RWPE2 (cell line): Measurements from ENCODE around the gene NIM1K.

Source experiments
- ATAC-seq: fragments of 200-7000 bp; cut with Tn5 transposase; 3 replicates; pipeline ENCODE4 v1.9.1; 2021; ENCODE audit warnings: low read depth
- DNase-seq: peaks from one replicate; pipeline ENCODE4 v3.0.0-alpha.2; 2020; ENCODE audit warnings: low spot score
- H3K27ac ChIP-seq: fragments of 450-650 bp; 2 replicates; pipeline ENCODE4 v1.5.1; 2017; ENCODE audit warnings: mild to moderate bottlenecking; ENCODE audit not compliant: poor library complexity, severe bottlenecking
- H3K27me3 ChIP-seq: fragments of 250-450 bp; sonication (Bioruptor Pico); 2 replicates; pipeline ENCODE4 v1.5.1; 2021; ENCODE audit warnings: mild to moderate bottlenecking, moderate library complexity; ENCODE audit not compliant: insufficient read depth, poor library complexity, severe bottlenecking
- H3K36me3 ChIP-seq: fragments of 250-450 bp; sonication (Bioruptor Pico); 2 replicates; pipeline ENCODE4 v1.5.1; 2020; ENCODE audit warnings: low read depth, mild to moderate bottlenecking, moderate library complexity
- H3K4me1 ChIP-seq: fragments of 250-450 bp; sonication (Bioruptor Pico); 2 replicates; pipeline ENCODE4 v1.5.1; 2021; ENCODE audit warnings: mild to moderate bottlenecking, moderate library complexity; ENCODE audit not compliant: insufficient read depth, poor library complexity, severe bottlenecking
- H3K4me3 ChIP-seq: fragments of 250-450 bp; sonication (Bioruptor Pico); 2 replicates; pipeline ENCODE4 v1.5.1; 2021; ENCODE audit warnings: mild to moderate bottlenecking, moderate library complexity; ENCODE audit not compliant: severe bottlenecking
- H3K9me3 ChIP-seq: fragments of 250-450 bp; sonication (Bioruptor Pico); 2 replicates; pipeline ENCODE4 v1.5.1; 2021; ENCODE audit warnings: mild to moderate bottlenecking, moderate library complexity; ENCODE audit not compliant: severe bottlenecking
- TF ChIP-seq, protein P1 (sequence below): fragments of 450-650 bp; IDR thresholded peaks from one replicate; pipeline ENCODE4 v1.5.1; 2017; ENCODE audit warnings: mild to moderate bottlenecking, moderate library complexity; ENCODE audit not compliant: poor library complexity, severe bottlenecking

NIM1K gene

DNA sequence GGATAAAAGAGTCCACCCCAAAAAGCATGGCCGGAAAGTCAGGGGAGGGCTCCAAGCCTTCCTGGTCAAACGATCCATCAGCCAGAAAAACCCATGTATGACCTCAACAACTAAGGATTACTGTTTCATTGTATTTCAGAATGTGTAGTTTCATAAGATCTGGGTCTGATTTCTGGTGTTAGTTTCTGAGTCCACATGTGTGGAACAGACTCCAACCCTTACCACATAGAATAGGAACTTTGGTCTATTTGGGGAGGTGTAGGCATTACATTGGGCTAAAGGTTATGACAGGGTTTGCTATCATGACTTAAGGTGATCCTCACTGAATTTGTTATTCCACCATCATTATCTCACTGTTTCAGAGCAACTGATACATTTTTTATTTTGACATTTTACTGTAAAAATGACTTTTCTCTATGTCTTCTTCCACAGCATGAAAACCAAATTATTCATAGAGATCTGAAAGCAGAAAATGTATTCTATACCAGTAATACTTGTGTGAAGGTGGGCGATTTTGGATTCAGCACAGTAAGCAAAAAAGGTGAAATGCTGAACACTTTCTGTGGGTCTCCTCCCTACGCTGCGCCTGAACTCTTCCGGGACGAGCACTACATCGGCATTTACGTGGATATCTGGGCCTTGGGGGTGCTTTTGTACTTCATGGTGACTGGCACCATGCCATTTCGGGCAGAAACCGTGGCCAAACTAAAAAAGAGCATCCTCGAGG is 87.7 kb downstream of the NIM1K start:
- Histone ChIP-seq H3K27me3 (no peaks in the 10 kb centered on the region), H3K4me1 (no peaks in the 10 kb centered on the region), H3K36me3 (no peaks in the 10 kb centered on the region), H3K9me3 (no peaks in the 10 kb centered on the region), H3K4me3 (no peak overlapping the region), H3K27ac (no peak overlapping the region)
- TF ChIP-seq, protein P1, sequence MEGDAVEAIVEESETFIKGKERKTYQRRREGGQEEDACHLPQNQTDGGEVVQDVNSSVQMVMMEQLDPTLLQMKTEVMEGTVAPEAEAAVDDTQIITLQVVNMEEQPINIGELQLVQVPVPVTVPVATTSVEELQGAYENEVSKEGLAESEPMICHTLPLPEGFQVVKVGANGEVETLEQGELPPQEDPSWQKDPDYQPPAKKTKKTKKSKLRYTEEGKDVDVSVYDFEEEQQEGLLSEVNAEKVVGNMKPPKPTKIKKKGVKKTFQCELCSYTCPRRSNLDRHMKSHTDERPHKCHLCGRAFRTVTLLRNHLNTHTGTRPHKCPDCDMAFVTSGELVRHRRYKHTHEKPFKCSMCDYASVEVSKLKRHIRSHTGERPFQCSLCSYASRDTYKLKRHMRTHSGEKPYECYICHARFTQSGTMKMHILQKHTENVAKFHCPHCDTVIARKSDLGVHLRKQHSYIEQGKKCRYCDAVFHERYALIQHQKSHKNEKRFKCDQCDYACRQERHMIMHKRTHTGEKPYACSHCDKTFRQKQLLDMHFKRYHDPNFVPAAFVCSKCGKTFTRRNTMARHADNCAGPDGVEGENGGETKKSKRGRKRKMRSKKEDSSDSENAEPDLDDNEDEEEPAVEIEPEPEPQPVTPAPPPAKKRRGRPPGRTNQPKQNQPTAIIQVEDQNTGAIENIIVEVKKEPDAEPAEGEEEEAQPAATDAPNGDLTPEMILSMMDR, result no peak
- ATAC-seq (no peak), DNase-seq (no peak)

DNA sequence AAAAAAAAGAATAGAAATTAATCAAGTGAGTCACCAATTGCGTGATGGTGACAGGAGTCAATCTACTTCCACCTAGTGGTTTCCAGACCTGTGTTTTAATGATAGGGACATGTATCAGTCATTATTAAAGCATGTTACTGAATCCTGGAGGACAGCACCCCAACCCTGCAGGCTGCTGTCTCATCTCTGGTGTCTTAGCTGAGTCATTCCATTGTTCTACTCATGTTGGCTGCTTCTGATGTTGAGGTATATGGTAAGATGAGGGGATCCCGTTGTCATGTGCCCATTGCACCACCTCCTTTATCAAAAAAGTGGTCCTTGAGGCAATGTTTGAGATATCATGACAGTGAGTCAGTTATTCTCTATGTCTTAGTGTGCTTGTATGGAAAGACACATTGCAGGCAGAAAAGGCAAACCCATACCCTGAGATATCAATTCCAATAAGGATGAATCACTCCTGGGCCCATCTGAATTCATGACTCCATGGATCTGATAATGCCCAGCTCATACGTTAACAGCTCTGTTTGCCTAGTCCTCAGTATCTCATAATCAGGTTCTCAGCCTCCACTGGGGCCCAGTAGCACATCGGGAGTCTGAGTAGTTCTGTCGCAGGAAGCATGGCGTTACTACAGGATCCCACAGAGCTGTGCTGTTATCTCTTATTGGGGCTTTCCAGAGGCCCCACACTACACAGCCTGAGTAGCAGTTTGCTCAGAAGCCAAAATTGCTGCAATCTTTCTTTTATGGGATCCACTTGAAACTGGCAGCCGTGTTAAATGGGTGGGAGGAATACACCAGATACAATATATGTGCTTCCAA is 90.0 kb downstream of the NIM1K start:
- Histone ChIP-seq H3K9me3 (no peaks in the 10 kb centered on the region), H3K4me1 (no peaks in the 10 kb centered on the region), H3K36me3 (no peaks in the 10 kb centered on the region), H3K4me3 (no peak overlapping the region), H3K27me3 (no peaks in the 10 kb centered on the region), H3K27ac (no peak overlapping the region)
- ATAC-seq, result peak; percentile 40
- TF ChIP-seq, protein P1, result no peak
- no peak for DNase-seq

DNA sequence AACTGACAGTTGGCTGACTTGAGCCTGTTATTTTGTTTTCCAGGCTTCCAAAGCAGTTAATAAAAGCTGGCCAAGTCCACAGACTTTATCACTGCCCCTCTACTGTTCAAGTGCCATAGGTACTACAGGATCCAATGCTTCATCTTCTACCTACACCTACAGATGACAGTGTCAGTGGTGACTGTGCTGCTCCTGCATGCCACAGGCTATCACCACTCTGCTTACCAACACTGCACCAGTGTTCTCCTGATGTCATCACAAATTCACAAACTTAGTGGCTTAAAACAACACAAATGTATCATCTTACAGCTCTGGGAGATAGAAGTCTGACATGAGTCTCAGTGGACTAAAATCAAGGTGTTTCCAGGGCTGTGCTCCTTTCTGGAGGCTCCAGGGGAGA is 94.6 kb downstream of the NIM1K start:
- H3K4me3 ChIP-seq, result no peak overlapping the region
- TF ChIP-seq, protein P1, result no peak
- ATAC-seq (peak; percentile 26), DNase-seq (no peak)
- no peaks in the 10 kb centered on the region for H3K4me1 ChIP-seq
- no peaks in the 10 kb centered on the region for H3K27me3 ChIP-seq
- H3K36me3 ChIP-seq, result peaks cover 42% of the 10 kb centered on the region
- no peaks in the 10 kb centered on the region for H3K9me3 ChIP-seq
- no peak overlapping the region for H3K27ac ChIP-seq

DNA sequence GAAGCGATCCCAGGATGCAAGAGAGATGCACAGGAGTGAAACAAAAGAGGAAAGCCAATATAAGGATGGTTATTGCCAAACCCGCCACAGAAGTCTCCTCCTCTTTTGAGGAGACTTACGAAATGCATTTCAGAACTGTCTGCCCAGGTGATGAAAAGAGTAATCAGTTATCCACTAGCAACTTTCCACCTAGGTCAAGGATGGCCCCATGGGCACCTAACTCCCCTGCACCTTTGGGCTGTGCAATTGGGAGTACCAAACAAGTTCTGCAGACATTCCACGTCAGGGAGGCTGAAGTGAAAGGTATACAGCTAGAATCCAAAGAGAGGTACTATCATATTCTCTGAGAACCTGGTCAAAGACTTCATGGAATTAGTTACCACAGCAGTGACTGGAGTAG is 95.5 kb downstream of the NIM1K start:
- peaks cover 51% of the 10 kb centered on the region for H3K36me3 ChIP-seq
- TF ChIP-seq, protein P1, result no peak
- DNase-seq, result no peak
- no peak overlapping the region for H3K4me3 ChIP-seq
- no peaks in the 10 kb centered on the region for H3K27me3 ChIP-seq
- ATAC-seq, result no peak
- H3K4me1 ChIP-seq, result no peaks in the 10 kb centered on the region
- no peaks in the 10 kb centered on the region for H3K9me3 ChIP-seq
- H3K27ac ChIP-seq, result no peak overlapping the region
